ENCODE results near the gene AGFG1.

Gene AGFG1

DNA sequence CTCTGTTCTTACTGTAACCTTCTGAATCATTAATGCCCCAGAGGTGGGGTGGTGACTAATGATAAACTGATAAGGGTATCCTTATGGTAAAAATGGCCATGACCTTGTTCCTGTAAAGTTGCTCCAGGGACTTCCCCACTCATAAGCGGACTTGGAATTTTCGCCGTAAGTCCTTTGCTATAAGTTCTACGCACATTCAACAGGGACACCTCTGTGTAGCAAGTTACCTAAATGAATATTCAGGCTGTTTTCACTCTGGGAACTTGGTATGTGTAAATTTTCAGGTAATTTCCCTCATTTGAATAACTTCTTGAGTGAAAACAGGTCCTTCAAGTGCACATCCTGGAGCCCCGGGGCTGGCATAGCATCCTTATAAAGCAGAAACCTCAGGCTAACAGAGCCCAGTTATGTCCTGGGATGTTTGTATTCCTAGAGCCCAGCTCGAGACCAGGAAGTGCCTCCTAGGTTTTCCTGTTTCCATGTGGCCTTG, 9.4 kb upstream of the AGFG1 start:
- DNase-seq (ENCODE audit: low read depth, low spot score), result no peak

DNA sequence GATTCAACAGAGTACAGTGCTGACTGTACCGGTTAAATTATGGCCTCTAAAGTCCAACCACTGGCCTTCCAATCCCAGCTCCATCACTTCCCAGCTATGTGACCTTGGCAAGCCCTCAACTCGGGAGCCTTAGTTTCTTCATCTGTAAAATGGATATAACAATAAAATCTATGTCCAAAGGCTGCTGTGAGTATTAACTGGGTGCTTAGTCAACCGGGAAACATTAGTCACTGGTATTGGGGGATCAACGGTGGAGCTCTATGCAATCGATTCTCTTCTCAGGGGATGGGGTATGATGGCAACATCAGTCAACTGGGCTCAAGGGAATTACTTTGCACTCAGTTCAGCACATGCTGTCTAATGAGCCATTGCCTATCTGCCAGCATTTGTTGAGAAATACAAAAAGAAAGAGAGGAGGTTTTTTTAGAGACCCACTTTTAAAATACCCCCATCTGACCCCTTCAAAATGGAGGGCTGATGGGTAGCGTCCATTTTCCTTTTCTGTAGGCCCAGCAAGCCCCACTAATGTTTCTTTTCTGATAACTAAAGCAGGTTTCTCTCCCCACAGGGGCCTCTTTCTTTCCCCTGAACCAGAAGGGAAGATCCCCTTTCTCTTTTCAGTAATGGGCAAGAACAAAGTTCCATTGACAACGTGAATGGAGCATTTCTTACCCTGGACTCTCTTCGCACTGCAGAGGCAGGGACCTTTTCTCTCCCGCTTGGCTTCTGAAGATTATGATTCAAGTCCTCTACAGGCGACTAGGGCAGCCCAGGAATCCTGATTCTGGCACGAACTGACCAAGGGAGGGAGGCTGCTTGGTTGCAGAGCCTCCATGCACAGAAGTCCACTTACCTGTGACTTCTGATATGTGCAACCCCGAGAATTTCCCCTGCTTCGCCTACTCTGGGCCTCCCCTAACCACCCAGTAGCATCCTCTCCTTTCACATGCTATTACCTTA, 8.7 kb upstream of the AGFG1 start:
- DNase-seq (ENCODE audit: low read depth, low spot score), result no peak

DNA sequence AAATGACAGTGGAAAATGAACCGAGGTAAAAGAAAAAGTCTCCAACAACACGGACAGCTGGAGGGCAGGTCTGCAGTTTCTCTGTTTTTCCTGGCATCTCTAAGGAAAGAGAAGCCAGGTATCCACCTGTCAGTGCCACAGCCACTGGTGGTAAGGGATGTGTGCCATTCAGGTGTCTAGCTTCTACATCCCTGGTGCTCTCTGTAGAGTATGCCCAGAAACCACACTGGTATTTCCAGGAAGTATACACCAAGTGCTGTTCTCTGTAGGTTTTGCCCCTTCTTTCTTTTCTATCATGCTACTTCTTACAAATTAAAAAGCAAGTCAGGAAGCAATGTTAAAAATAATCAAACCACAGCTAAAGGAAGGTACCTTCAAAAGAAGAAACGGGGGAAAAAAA, 7.6 kb upstream of the AGFG1 start:
- no peak for DNase-seq (ENCODE audit: low read depth, low spot score)

DNA sequence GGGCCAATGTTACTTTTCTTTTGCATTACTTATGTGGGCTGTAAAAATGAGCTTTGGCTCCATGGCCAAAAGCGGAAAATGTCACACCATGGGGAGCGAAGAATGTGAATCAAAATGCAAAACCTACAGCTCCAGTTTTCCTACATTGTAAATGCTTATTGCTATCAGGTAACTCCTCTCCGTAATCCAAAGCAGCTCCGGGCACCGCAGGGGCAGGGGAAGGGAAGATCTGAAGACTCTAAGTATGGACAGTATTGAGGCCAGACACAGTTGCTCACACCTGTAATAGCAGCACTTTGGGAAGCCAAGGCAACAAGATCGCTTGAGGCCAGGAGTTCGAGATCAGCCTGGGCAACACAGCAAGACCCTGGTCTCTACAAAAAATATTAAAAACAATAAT, 7.1 kb upstream of the AGFG1 start:
- DNase-seq (ENCODE audit: low read depth, low spot score), result no peak

DNA sequence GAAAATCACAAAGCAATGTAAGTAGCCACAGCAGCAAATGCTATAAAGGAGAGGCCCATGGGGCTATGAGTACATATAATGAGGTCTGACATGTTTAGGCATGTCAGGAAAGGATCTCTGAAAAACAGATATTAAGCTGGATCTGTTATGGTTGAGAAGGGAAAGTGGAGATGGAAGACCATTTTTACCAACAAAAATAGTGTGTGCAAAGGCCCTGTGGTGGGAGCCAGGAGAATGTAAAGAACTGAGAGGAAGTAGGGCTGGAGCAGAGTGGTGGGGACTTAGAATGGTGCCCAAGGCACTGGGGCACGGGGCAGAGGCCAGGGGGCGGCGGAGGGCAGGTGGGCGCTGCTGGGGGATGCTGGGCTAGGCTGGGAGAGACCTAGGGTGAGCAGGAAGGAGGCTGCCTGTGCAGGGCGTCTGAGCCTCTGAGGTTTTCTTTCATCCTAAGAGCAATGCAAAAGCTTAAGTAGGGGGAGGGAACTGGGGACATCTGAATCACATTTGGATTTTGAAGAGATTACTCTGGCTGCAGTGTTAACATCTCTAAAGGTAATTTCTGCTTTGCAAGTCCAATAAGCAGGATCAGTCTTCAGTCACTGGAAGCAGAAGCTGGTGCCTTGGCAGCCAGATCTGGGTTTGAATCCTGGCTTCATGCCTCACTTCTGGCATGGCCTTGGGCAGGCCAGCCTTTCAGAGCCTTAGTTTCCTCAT, 4.9 kb upstream of the AGFG1 start:
- DNase-seq (ENCODE audit: low read depth, low spot score), result no peak

DNA sequence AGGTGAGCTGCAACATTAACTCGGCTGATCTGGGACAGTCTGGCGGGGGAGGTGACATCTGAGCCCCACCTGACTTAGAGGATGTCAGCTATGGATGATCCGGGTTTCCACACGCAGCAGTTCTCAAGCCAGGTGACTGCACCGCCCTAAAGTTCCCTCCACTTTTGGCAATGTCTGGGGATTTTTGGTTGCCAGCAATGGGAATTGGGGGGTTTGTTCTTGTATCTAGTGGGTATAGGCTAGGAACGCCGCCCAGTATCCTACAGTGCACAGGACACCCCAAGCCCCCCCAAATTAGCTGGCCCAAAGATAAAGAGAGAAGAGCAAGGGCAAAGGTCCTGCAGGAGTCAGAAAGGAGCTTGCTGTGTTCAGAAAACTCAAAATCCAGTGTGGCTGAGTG, 544 bp upstream of the AGFG1 start:
- no peak for DNase-seq (ENCODE audit: low read depth, low spot score)

DNA sequence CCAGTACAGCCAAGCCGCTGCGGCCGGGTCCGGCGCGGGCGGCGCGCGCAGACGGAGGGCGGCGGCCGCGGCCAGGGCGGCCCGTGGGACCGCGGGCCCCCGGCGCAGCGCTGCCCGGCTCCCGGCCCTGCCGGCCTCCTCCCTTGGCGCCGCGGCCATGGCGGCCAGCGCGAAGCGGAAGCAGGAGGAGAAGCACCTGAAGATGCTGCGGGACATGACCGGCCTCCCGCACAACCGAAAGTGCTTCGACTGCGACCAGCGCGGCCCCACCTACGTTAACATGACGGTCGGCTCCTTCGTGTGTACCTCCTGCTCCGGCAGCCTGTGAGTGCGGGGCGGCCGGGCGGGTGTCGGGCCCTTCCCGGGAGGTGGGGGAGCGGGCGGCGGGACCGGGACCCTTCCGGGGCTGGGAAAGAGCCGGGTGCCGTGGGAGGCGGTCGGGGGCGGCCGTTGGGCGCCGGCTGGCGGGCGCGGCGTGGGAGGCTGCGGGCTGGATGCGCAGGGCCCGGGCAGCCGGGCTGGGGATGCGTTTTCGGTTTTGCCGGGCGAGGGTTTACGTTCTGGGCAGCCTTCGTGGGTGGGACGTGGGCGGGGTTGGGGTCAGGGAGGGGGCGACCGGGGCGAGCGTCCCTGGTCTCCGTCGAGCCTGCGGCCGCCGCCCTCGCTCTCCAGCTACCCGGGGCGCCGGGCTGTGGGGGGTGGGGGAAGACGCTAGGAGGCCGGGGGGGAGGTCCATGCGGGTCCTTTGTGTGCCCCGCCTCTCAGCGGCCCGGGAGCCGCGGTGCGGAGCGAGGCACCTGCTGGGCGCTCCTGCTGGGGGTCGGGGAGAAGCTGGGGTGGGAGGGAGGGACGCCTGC, 537 bp downstream of the AGFG1 start:
- no peak for DNase-seq (ENCODE audit: low read depth, low spot score)

DNA sequence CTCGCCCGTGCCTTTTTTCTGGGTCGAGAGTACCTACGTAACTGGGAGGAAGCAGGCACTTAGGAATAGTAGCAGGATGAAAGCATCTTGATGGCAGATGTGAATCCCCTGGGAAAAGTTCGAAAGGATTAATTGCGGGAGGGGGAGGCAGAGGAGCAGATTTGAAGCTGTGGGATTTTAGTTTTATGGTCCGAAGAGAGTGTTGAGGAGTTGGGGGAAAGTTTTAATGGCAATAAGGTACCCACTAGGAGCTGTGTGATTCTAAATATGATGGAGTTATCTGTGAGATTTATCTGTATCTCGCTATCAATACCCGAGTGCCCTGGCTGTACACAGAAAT, 1.1 kb downstream of the AGFG1 start:
- DNase-seq (ENCODE audit: low read depth, low spot score), result no peak

DNA sequence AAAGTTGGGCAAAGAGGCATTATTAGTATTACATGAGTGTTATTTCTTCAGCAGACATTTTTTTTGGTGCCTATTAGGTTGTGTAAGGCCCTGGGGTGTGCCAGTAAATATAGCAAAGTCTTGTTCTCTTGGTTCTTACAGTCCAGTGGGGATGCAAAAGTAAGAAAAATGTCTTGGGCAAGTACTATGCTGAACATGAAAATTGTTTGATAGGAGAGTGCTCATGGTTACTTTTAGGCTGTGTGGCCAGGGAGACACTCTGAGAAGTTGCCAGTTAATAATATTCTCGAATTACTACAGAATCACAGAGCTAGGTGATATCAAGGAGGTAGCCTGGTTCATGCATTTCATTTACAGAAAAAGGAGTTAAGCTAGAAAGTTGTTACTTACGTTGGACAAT, 1.9 kb downstream of the AGFG1 start:
- no peak for DNase-seq (ENCODE audit: low read depth, low spot score)

DNA sequence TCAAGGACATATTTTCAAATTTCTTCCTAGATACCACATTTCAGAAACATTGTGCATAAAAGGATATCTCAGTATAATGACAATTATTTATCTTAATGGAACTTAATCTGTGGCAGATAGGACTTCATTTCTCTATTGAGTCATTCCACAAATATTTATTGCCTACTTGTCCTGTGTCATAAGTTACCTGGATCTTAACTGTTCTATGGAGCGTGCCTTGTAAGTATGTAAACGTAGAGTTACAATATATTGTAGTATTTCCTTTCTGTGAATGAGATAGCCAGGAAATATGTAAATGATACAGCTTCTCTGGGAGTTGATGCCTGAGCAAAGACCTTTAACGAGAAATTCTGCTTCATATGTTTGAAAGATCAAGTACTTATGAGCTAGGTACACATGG, 2.5 kb downstream of the AGFG1 start:
- no peak for DNase-seq (ENCODE audit: low read depth, low spot score)

DNA sequence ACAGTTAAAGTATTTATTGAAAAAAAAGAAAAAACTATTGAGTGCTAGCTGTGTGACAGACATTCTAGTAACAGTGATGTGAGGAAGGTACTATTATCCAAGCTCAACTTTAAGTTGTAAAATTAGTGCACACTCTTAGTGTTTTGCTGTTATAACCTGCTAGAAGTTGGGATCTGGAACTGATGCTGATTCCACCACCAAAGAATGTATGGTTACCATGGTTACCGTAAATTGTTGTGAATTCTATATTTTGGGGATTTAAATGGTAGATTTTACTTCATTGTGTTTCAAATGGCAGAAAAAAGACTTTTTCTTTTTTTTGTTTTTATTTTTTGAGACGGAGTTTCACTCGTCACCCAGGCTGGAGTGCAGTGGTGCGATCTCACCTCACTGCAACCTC, 5.3 kb downstream of the AGFG1 start:
- no peak for DNase-seq (ENCODE audit: low read depth, low spot score)

DNA sequence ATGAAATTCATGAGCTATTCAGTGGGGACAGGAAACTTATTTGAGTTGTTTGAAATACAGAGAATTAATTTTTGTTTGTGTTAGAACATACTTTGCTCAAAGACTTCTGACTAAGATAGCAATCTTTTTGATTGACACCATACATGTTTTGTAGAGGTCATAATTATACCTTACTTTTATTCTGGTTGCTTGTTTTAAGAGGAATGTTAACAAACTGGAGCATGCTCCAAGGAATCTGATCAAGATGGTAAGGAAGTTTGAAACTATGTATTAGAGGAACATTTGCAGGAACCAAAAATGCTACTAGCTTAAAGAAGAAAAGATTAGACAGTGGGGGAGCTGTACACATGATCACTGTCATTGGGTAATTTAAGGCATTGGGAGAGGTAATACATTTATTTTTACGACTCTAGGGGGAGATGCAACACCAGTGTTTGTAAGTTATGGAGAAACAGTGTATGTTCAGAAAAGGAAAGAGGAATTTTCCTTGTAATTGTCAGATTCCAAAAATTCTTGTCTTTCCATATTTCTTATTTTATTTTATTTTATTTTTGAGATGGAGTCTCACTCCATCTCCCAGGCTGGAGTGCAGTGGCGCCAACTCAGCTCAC, 8.0 kb downstream of the AGFG1 start:
- no peak for DNase-seq (ENCODE audit: low read depth, low spot score)

DNA sequence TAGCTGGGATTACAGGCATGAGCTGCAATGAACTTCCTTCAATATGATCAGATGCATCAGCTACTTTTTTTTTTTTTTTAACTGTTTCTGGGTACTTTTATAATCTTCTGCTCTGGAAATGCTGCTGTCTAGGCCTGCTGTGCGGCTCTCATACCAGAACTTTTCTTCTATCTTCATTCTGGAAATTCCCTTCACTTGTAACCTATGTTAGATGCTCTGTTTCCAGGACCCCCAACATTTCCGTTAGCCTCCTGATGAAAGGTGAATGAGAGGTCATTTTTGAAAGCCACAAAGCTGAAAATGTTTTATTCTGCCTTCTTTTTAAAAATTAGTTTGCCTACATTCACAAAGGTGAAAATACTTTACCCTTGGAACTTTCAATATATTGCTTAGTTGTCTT, 8.6 kb downstream of the AGFG1 start:
- DNase-seq (ENCODE audit: low read depth, low spot score), result no peak

DNA sequence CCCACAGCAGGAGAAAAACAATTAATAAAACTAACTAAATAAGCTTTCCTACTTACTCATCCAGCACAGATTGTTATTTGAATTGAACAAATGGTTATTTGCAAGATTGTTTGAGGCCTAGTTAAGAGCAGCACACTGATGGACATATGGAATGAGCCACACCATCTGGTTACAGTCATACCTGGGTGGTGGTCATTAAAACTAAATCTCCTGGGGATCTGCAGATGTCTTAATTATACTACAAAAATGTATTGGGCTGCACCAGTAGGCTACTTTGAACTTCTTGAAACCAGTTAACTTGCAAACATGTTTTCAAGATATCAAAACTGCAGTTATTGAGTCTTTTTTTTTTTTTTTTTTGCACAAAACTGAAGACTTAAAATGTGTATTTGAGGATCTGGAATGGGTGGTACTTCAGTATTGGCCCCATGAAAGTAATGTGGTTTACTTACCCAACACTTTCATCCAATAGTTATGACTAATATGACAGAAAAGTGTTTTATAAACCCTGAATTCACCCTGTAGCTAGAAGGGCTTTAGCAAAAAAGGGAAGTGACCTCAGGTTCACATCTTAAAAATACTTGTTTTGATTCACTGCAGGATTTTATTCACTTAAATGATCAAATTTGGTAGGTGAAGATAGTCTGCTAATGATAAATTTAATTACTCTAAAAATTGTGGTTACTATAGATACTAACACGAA, 10.8 kb downstream of the AGFG1 start:
- no peak for DNase-seq (ENCODE audit: low read depth, low spot score)

DNA sequence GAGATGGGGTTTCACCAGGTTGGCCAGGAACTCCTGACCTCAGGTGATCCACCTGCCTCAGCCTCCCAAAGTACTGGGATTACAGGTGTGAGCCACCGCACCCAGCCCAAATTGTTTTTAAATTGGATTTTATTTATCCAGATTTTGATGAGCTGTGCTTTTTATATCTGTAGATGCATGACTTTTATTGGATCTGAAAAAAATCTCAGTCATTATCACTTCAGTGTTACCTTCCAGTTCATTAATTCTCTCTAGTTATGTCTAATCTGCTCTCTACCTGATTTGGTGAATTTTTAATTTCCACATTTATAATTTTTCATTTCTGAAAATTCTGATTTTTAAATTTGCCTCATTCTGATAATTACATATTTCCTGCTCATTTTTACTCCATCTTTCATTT, 13.5 kb downstream of the AGFG1 start:
- DNase-seq (ENCODE audit: low read depth, low spot score), result no peak

DNA sequence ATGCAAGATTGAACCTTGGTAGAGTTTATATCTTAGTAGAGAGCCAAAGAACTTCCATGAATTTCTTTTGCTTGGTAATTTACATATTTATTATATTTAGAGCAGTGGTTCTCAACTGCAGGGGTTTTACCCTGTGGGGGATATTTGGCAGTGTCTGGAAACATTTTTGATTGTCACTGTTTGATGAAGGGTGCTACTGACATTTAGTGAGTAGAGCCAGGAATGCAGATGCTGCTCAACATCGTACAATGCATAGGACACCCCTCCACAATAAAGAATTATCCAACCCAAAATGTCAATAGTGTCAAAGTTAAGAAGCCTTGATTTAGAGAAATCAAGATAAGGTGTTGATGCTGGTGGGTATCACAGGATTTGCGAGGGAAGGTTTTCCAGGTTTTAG, 14.7 kb downstream of the AGFG1 start:
- DNase-seq (ENCODE audit: low read depth, low spot score), result no peak

DNA sequence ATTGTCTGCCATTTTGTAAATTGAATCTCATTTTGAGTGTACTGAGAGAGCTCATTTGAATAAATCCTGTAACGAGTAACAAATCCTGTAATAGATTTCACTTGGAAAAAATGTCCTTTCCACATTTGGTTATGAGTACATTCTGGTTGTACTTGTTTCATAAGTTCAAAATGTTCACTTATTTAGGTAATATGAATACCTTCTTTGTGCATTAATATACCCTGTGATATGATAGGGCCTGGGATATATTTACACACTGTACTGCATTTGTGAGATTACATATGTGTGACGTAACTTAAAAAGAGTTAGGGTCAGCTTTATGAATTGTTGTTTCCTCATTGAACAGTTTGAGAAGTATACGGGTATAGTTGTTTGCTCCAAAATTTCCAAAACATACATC, 16.1 kb downstream of the AGFG1 start:
- no peak for DNase-seq (ENCODE audit: low read depth, low spot score)

DNA sequence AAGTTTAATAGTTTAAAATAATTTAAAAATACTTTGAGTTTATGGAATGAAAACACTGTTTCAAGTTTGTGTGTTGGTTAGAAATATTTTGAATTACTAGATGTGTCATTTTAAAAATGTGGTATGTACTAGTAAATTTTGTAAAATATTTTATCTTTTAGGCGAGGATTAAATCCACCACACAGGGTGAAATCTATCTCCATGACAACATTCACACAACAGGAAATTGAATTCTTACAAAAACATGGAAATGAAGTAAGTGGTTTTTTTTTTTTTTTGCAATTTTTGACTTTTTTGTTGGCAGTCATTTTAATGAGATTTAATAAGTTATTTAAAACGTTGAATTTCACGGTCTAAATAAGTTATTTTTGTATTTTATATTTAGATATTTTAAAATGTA, 19.4 kb downstream of the AGFG1 start:
- no peak for DNase-seq (ENCODE audit: low read depth, low spot score)

DNA sequence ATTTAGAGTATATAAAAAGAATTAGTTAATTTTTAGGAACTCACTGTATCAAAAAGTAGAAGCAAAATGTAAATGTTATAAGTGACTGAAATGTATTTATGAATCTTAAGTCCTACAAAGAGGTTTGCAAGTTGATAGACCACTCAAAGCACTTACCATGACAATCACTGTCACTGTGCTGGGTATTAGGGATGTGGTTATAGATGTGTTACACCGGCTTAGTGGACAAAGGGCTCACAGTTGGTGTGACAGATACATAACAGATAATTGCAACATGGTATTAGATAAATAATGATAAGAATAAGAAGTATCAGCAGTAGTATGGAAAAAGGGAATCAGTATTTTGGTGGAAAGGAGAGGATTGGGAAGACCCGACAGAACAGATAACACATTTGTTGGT, 21.6 kb downstream of the AGFG1 start:
- DNase-seq (ENCODE audit: low read depth, low spot score), result no peak

DNA sequence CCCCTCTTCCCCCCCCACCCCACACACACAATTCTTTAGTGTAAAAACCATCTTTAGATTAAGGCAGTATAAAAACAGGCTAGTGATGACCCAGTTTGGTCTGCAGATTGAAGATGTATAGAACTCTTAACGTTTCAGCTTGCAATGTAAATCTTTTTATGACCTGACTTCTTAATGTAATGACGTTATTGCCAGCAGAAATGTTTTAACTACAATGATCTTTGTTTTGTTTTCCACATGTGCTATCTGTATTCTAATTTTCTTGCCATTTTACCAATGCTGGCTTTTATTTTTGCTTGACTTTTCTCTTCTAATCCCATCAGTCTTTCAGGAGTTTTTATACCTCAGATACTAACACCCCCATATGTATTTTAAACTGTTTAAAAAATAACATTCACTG, 25.2 kb downstream of the AGFG1 start:
- no peak for DNase-seq (ENCODE audit: low read depth, low spot score)
